NCI-H1092 treated with DMSO at 0.1 percent for 48 hours (cell line): Measurements from ENCODE around the gene SDE2.
"Not testable (repeated sequence)": the region's sequence is repeated elsewhere in the genome, so short reads cannot be mapped to it uniquely, and the experiment has no call there.

ENCODE experiments used
- DNase-seq: peaks from one replicate; lab custom pipeline; 2025; lab: John Stamatoyannopoulos, UW

The SDE2 gene

DNA sequence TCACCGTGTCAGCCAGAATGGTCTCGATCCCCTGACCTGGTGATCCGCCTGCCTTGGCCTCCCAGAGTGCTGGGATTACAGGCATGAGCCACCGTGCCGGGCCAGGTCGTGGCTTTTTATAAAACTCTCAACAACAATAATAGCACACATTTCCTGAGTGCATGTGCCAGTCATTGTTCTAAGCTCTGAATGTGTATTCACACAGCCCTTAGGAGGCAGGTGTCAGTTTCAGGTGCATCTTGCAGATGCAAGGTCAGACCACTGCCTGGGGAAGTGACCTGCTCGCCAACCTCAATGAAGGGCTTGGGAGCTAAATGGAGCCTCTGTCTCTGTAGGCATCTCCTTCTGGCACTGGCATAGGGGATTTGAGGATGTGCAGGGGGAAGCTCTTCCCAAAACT is 56.6 kb downstream of the SDE2 start:
- no peak for DNase-seq

DNA sequence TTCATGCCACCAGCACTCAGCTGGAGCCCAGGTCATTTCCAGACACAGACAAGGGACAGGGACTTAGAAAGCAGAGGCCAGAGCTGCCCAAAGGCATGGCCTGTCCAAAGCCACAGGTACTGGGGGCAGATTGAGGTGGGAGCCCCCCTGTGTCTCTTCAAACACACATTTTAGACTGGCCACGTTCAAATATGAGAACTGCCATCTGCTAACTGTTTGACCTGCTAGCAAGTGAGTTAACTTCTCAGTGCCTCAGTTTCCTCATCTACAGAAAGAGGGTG is 57.3 kb downstream of the SDE2 start:
- DNase-seq: no peak

GRCh38 chr1:225941187-225941941 is 57.8 kb downstream of the SDE2 start, which contains the start of gene LEFTY2:
Gene LEFTY2 (minus strand): TSS chr1:225941220. CDS start chr1:225941140, 80 bp downstream.
- DNase-seq: no peak

DNA sequence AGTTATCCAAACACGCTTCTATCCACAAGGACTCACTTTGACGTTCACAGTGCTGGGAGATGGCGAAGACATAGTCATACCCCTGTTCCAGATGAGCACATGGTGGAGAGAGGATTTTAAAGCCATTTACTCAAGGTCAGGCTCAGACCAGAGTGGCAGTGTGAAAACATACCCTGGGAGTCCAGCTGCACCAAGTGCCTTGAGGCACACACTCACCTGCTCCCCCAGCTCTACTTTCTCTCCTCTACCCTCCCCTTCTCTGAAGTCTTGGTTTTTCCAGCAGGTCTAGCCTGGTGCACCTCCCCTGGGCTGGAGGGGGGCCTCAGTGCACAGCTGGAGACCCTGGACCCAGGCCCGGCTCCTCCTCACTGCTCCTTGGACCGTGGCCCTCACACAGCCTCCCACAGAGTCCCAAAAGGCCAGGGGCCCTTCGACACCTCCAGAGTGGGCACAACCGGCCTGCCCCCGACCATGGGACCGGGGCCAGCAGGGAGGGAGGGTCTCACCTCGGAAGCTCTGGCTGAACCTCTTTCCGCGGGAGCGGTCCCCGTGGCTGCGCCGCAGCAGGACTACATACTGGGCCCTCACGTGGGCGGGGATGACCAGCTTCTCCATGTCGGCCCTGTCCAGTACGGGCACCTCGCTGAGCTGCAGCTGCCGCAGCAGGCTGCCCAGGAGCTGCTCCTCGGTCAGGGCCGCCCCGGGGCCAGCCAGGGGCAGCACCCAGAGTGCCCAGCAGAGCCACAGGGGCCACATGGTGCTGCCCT is 58.6 kb downstream of the SDE2 start:
- DNase-seq: no peak

DNA sequence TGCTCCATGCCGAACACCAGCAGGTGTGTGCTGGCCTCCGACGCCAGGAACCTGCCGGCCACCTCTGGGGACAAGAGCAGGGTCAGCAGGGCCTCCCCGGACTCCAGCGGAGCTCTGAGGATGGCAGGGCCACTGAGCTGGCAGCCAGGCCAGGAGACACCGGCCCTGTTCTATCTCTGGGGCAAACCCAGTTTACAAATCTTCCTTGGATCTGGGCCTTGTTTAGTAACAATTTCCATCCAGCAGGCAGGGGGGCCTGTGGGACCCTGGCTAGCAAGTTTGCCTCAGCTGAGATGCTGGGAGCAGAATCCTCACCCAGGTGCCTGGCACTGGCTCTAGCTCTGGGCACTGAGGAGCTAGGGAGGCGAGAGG is 59.2 kb downstream of the SDE2 start:
- DNase-seq: not testable (repeated sequence)

GRCh38 chr1:225939097-225939938 is 59.8 kb downstream of the SDE2 start:
- not testable (repeated sequence) for DNase-seq

GRCh38 chr1:225937048-225937968 is 61.8 kb downstream of the SDE2 start:
- no peak for DNase-seq

DNA sequence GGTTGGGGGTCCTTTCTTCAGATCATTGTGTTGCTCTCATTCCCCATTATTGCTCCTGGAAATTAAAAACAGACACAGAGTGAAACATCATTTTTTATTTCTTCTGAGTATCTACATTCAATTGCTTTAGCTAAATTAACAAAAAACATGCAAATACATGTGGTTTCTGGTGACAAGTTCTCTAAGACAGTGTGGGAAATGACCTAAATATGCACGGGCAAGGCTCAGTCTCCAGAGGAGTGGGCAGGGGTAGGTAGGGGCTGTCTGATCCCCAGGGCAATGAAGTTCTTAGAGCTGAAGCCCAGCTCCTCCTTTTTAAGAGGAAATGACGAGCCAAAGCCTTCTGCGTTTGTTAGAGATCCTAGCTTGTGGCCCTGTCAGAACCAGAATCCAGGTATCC is 62.6 kb downstream of the SDE2 start:
- no peak for DNase-seq

DNA sequence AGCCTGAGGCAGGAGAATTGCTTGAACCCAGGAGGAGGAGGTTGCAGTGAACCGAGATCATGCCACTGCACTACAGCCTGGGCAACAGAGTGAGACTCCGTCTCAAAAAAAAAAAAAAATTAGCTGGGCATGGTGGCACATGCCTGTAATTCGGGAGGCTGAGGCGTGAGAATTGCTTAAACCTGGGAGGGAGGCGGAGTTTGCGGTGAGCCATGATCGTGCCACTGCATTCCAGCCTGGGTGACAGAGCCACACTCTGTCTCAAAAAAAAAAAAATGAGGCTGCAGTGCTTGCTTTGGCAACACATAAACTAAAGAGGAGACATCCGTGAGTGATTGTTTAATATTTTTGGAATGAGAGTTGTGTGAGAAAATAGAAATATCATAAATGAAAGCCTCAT is 63.1 kb downstream of the SDE2 start:
- DNase-seq: not testable (repeated sequence)

GRCh38 chr1:225934711-225935110 is 64.4 kb downstream of the SDE2 start:
- DNase-seq: no peak

- DNase-seq: no peak
Measured at GRCh38 chr1:225933072-225933471, 66.1 kb downstream of the SDE2 start.
